Neuron (in vitro differentiated cells): ENCODE results near the gene PCLO.
"Not testable (repeated sequence)": the region's sequence is repeated elsewhere in the genome, so short reads cannot be mapped to it uniquely, and the experiment has no call there.

ENCODE experiments used
- H2AFZ ChIP-seq: one replicate; pipeline ENCODE4 v1.6.1; 2013; ENCODE audit warnings: low read depth, mild to moderate bottlenecking, inconsistent platforms, low read length, moderate library complexity
- H3K27me3 ChIP-seq: one replicate; pipeline ENCODE4 v1.6.1; 2013; ENCODE audit warnings: low read length; ENCODE audit not compliant: insufficient read depth
- H3K36me3 ChIP-seq: one replicate; pipeline ENCODE4 v1.6.1; 2013; ENCODE audit warnings: low read length; ENCODE audit not compliant: insufficient read depth
- H3K4me1 ChIP-seq: one replicate; pipeline ENCODE4 v1.6.1; 2013; ENCODE audit warnings: low read length; ENCODE audit not compliant: insufficient read depth
- H3K4me3 ChIP-seq: 2 replicates; pipeline ENCODE4 v1.5.1; 2013; ENCODE audit warnings: mild to moderate bottlenecking, low read length, moderate library complexity
- H3K9me3 ChIP-seq: one replicate; pipeline ENCODE4 v1.6.1; 2013; ENCODE audit warnings: low read length

PCLO gene

DNA sequence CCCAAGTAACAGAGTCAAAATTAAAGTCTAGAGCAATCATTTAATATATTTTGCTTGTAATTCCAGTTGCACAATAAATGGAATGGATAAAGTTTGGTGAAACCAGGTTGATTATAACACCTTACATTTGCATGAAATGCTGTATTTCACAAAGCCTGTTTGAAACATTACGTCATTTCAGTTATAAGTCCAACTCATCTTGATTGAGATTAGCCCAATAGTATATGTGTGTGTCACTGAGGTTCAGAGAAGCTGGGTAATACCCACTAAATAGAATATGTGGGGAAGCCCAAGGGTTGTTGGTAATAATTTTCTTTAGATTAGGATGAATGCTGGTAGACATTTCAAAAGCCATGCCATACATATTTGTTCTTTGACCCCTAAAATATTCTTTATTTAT is 456.3 kb downstream of the PCLO start:
- H2AFZ ChIP-seq, H3K9me3 ChIP-seq, H3K36me3 ChIP-seq, H3K4me3 ChIP-seq, H3K4me1 ChIP-seq, H3K27me3 ChIP-seq: not testable (repeated sequence)

DNA sequence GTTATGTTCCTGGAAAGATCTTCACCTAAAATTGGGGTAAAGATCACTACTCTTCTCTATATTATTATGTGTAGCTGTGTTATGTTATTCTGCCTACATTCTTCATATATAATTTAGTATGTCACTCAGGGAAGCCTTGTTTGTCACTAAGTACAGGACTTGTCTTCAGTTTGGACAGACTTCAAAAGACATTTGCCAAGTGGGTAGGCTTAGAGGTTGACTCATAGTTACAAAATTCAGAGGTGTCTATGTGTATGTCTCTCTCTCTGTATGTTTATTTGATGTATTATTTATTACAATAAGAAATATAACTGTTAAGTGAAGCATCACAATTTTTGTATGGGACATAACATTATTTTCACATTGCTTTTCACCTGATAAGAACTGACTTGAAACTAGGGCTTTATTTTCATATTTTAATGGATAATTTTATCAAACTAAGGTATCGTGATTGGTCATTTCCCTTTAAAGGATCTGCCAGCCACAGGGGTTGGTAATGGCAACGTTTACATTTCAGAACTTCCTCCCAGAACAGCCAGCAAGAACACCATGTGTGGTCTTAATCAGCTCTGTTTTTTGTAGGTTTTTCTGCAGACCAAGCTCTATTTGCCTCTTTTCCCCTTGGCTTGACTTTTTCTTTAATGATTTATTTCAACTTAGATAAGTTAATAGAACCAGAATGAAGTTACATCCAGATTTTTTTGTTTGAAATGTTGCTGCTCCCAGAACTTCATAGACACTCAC is 457.0 kb downstream of the PCLO start:
- Histone ChIP-seq H3K9me3 (no peaks in the 10 kb centered on the region), H2AFZ (no peak overlapping the region), H3K4me3 (no peak overlapping the region), H3K36me3 (no peaks in the 10 kb centered on the region), H3K4me1 (peaks cover 12% of the 10 kb centered on the region), H3K27me3 (no peaks in the 10 kb centered on the region)

GRCh38 chr7:82704121-82704520 is 458.6 kb downstream of the PCLO start:
- Histone ChIP-seq H3K9me3 (no peaks in the 10 kb centered on the region), H2AFZ (no peak overlapping the region), H3K4me1 (peaks cover 16% of the 10 kb centered on the region), H3K4me3 (no peak overlapping the region), H3K36me3 (no peaks in the 10 kb centered on the region), H3K27me3 (no peaks in the 10 kb centered on the region)
